Panc1 (cell line): ENCODE results near the gene CAPN8. TPM values are rescaled to one million over a fixed set of nuclear protein-coding genes. Genes with fewer than 3 reads are reported as not detected.
A peak's percentile ranks its signal among the peaks of the same experiment; 100 is the strongest.

Experiments
- ATAC-seq: fragments of 200-7000 bp; cut with Tn5 transposase; 2 replicates; pipeline ENCODE4 v1.9.1; 2020; ENCODE audit warnings: mild to moderate bottlenecking, moderate library complexity
- BruUV-seq: library from RNA; stranded (reverse); fragments of 400-500 nt; replicated peaks from 2 replicates; lab custom pipeline; 2021; lab: Mats Ljungman, UMichigan
- CTCF ChIA-PET: fragments of 300-600 bp; sonication (Branson Sonifier 250); formaldehyde crosslinking; loops from one replicate; lab custom pipeline; 2022; ENCODE audit warnings: antibody characterized with exemption; lab: Charles Lee
- POLR2A ChIA-PET: fragments of 300-600 bp; sonication (Branson Sonifier 250); formaldehyde crosslinking; loops from one replicate; lab custom pipeline; 2022; ENCODE audit warnings: antibody characterized with exemption; lab: Charles Lee
- DNase-seq: peaks from one replicate; pipeline ENCODE4 v3.0.0-alpha.2; 2010; ENCODE audit warnings: low read depth, low spot score
- H3K27ac ChIP-seq: 2 replicates; pipeline ENCODE4 v1.5.1; 2011; ENCODE audit warnings: mild to moderate bottlenecking, low read length, inconsistent platforms
- H3K27me3 ChIP-seq: fragments of 200-500 bp; sonication (Bioruptor generic); 2 replicates; pipeline ENCODE4 v1.6.0; 2014; ENCODE audit warnings: low read length, inconsistent platforms; ENCODE audit not compliant: control insufficient read depth, insufficient read depth
- H3K36me3 ChIP-seq: fragments of 200-500 bp; sonication (Bioruptor generic); 2 replicates; pipeline ENCODE4 v1.5.1; 2014; ENCODE audit warnings: inconsistent platforms, mild to moderate bottlenecking, low read length, moderate library complexity; ENCODE audit not compliant: control insufficient read depth, insufficient read depth
- H3K4me1 ChIP-seq: 2 replicates; pipeline ENCODE4 v1.5.1; 2011; ENCODE audit warnings: inconsistent platforms, mild to moderate bottlenecking, low read length, moderate library complexity; ENCODE audit not compliant: control insufficient read depth, insufficient read depth
- H3K4me3 ChIP-seq, 2 experiments: 2 replicates each; pipeline ENCODE4 v1.5.1; 2011 to 2012; ENCODE audit warnings: low read depth in 2 of 2, low read length in 2 of 2, mild to moderate bottlenecking in 2 of 2, inconsistent platforms in 1 of 2, moderate library complexity in 1 of 2
- H3K9me3 ChIP-seq: fragments of 200-500 bp; sonication (Bioruptor generic); 2 replicates; pipeline ENCODE4 v1.5.1; 2014; ENCODE audit warnings: low read depth, mild to moderate bottlenecking, inconsistent platforms, low read length, moderate library complexity; ENCODE audit not compliant: control insufficient read depth, insufficient read depth
- SIN3A ChIP-seq: IDR thresholded peaks from 2 replicates; pipeline ENCODE4 v1.6.1; 2012; ENCODE audit warnings: low read depth, mild to moderate bottlenecking, low read length, moderate library complexity, borderline replicate concordance; ENCODE audit not compliant: insufficient read depth
- in situ Hi-C: cut with HindIII; loops from 2 replicates; pipeline ENCODE4 v1.10.0; 2016; ENCODE audit warnings: low sequenced_read_pairs, low pct_unique_long_range_greater_than_20kb
- intact Hi-C: fragments of 100-400 bp; cut with micrococcal nuclease; formaldehyde crosslinking; loops from one replicate; pipeline ENCODE4 v1.10.0; 2022; ENCODE audit not compliant: unreplicated experiment
- total RNA-seq: library from RNA; stranded (reverse); gene quantifications from one replicate; pipeline ENCODE4 v1.2.1, GENCODE V29; 2021; ENCODE audit not compliant: unreplicated experiment
- TF ChIP-seq, protein P1 (sequence below), 2 experiments: IDR thresholded peaks; 2 replicates each; pipeline ENCODE4 v1.6.1; 2011 to 2012; ENCODE audit warnings: low read depth in 2 of 2, control low read depth in 1 of 2, low read length in 1 of 2, mild to moderate bottlenecking in 1 of 2, moderate library complexity in 1 of 2; ENCODE audit not compliant: insufficient read depth in 1 of 2
- TF ChIP-seq, protein P2 (sequence below): fragments of 450-650 bp; IDR thresholded peaks from 2 replicates; pipeline ENCODE4 v1.5.1; 2017; ENCODE audit warnings: mild to moderate bottlenecking

The CAPN8 gene
- total RNA-seq, 1 experiment from 2014 or later = 0.28 TPM

DNA sequence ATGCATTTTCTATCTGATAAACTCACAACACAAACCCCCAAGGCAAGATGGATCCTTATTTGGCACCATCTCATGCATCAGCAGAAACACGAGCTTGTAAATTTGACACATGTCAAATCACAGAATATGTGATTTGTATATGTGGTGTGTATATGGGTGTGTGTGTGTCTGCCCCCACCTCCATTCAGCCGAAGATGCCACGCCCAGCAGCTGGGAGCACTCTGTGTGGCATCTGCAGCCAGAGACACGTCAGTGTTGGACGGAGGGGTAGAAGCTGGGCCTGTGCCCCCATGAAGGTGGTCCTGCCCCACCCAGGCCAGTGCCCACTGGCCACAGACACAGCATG, 108.4 kb downstream of the CAPN8 start:
- H3K4me1 ChIP-seq = no peaks in the 10 kb centered on the region
- in situ Hi-C loops (no loop called here), intact Hi-C loops (no loop called here)
- no TSS peak for BruUV-seq
- H3K4me3 ChIP-seq = no peak overlapping the region
- POLR2A ChIA-PET = no interaction called here
- H3K9me3 ChIP-seq = no peaks in the 10 kb centered on the region
- no peaks in the 10 kb centered on the region for H3K36me3 ChIP-seq
- H3K27me3 ChIP-seq = no peaks in the 10 kb centered on the region
- ATAC-seq (no peak), DNase-seq (no peak)
- H3K27ac ChIP-seq = no peak overlapping the region
- TF ChIP-seq, protein P1, sequence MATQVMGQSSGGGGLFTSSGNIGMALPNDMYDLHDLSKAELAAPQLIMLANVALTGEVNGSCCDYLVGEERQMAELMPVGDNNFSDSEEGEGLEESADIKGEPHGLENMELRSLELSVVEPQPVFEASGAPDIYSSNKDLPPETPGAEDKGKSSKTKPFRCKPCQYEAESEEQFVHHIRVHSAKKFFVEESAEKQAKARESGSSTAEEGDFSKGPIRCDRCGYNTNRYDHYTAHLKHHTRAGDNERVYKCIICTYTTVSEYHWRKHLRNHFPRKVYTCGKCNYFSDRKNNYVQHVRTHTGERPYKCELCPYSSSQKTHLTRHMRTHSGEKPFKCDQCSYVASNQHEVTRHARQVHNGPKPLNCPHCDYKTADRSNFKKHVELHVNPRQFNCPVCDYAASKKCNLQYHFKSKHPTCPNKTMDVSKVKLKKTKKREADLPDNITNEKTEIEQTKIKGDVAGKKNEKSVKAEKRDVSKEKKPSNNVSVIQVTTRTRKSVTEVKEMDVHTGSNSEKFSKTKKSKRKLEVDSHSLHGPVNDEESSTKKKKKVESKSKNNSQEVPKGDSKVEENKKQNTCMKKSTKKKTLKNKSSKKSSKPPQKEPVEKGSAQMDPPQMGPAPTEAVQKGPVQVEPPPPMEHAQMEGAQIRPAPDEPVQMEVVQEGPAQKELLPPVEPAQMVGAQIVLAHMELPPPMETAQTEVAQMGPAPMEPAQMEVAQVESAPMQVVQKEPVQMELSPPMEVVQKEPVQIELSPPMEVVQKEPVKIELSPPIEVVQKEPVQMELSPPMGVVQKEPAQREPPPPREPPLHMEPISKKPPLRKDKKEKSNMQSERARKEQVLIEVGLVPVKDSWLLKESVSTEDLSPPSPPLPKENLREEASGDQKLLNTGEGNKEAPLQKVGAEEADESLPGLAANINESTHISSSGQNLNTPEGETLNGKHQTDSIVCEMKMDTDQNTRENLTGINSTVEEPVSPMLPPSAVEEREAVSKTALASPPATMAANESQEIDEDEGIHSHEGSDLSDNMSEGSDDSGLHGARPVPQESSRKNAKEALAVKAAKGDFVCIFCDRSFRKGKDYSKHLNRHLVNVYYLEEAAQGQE (IDR thresholded peaks at IDR 0.05; ENCODE audit: insufficient read depth in 1 of 2, low read depth in 2 of 2, low read length in 1 of 2) = no peak
- TF ChIP-seq, protein P2, sequence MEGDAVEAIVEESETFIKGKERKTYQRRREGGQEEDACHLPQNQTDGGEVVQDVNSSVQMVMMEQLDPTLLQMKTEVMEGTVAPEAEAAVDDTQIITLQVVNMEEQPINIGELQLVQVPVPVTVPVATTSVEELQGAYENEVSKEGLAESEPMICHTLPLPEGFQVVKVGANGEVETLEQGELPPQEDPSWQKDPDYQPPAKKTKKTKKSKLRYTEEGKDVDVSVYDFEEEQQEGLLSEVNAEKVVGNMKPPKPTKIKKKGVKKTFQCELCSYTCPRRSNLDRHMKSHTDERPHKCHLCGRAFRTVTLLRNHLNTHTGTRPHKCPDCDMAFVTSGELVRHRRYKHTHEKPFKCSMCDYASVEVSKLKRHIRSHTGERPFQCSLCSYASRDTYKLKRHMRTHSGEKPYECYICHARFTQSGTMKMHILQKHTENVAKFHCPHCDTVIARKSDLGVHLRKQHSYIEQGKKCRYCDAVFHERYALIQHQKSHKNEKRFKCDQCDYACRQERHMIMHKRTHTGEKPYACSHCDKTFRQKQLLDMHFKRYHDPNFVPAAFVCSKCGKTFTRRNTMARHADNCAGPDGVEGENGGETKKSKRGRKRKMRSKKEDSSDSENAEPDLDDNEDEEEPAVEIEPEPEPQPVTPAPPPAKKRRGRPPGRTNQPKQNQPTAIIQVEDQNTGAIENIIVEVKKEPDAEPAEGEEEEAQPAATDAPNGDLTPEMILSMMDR = peak; percentile 46
- CTCF ChIA-PET = interaction anchor here (0.8 to 1.3 kb wide), 4 partner anchors 53 to 131 kb away, joined by 3 to 7 read pairs (median 4); no protein-coding TSS in a partner anchor

DNA sequence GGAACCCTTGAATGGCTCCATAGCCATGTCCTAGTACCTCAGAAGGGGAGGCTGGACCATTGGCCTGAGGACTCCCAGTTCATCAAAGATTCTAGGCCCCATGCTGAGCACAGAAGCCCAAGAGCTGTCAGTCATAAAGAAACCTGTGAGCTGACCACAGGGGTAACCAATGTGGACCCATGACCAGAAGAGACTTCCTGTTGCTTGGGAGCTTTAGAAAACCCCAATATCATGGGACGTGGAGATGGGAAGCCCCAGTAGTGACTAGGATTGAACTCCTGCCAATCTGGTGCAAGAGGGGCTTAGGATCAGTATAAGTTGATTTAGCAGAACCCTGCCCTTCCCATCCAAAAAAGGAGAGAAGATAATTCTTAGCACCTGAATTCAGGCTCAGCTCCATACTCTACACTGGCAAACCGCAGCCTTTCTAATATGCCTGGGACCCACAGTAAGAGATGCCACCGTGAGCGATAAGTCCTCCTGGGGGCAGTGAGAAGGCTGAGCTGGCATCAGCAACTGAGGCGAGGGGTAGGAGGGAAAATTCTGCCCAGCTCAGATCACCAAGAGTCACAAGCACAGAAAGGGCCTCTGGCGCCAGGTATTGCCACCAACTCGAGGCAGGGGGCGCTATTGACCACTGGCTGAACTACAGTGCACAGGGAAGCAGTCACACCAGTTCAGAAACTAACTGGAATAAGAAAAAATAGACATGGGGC, 108.9 kb downstream of the CAPN8 start:
- Histone ChIP-seq H3K36me3 (no peaks in the 10 kb centered on the region), H3K27ac (no peak overlapping the region), H3K9me3 (no peaks in the 10 kb centered on the region), H3K4me3 (no peak overlapping the region), H3K27me3 (no peaks in the 10 kb centered on the region), H3K4me1 (no peaks in the 10 kb centered on the region)
- BruUV-seq = no TSS peak
- CTCF ChIA-PET = interaction anchor here (0.6 to 1.3 kb wide), 6 partner anchors 54 to 234 kb away, joined by 3 to 7 read pairs (median 4); no protein-coding TSS in a partner anchor
- POLR2A ChIA-PET = no interaction called here
- ATAC-seq = peak; percentile 90
- in situ Hi-C loops = no loop called here
- intact Hi-C loops = no loop called here
- TF ChIP-seq SIN3A = no peak
- TF ChIP-seq, protein P2 = peak; percentile 90
- DNase-seq = peak; percentile 36
